KBM-7 (cell line): ENCODE data around the gene GATAD1.
"Not testable (repeated sequence)": the region's sequence is repeated elsewhere in the genome, so short reads cannot be mapped to it uniquely, and the experiment has no call there.

ENCODE experiments used
- DNase-seq: peaks from one replicate; pipeline ENCODE4 v3.0.0-alpha.2; 2015
- in situ Hi-C: fragments of 300-500 bp; cut with MboI; formaldehyde crosslinking; loops from 2 replicates; pipeline ENCODE4 v1.14.3; 2020; ENCODE audit warnings: low sequenced_read_pairs, low pct_unique_long_range_greater_than_20kb, mixed read lengths

The GATAD1 gene

GRCh38 chr7:92433019-92433418 is 14.3 kb upstream of the GATAD1 start:
- in situ Hi-C loops: no loop called here
- no peak for DNase-seq

- in situ Hi-C loops: no loop called here
- DNase-seq: no peak
Measured at GRCh38 chr7:92435542-92435941, 11.7 kb upstream of the GATAD1 start.

- in situ Hi-C loops: no loop called here
- no peak for DNase-seq
Measured at GRCh38 chr7:92436612-92437445, 10.5 kb upstream of the GATAD1 start.

GRCh38 chr7:92437956-92438491 is 9.3 kb upstream of the GATAD1 start:
- in situ Hi-C loops: no loop called here
- DNase-seq: no peak

- in situ Hi-C loops: not testable (repeated sequence)
- peak; percentile 73 for DNase-seq
Measured at GRCh38 chr7:92442720-92443119, 4.6 kb upstream of the GATAD1 start.

GRCh38 chr7:92446869-92447344 is 375 bp upstream of the GATAD1 start:
- DNase-seq: no peak
- in situ Hi-C loops: no loop called here

GRCh38 chr7:92448205-92448747 is 994 bp downstream of the GATAD1 start:
- in situ Hi-C loops: no loop called here
- DNase-seq: peak; percentile 81

- no peak for DNase-seq
- in situ Hi-C loops: no loop called here
Measured at GRCh38 chr7:92451645-92452044, 4.4 kb downstream of the GATAD1 start.

- no peak for DNase-seq
- in situ Hi-C loops: no loop called here
Measured at GRCh38 chr7:92456236-92456635, 9.0 kb downstream of the GATAD1 start.

- in situ Hi-C loops: no loop called here
- no peak for DNase-seq
Measured at GRCh38 chr7:92460109-92460508, 12.8 kb downstream of the GATAD1 start.

- DNase-seq: no peak
- in situ Hi-C loops: no loop called here
Measured at GRCh38 chr7:92460510-92460909, 13.2 kb downstream of the GATAD1 start.

- in situ Hi-C loops: no loop called here
- peak; percentile 60 for DNase-seq
Measured at GRCh38 chr7:92461027-92462003, 14.0 kb downstream of the GATAD1 start.

- DNase-seq: no peak
- in situ Hi-C loops: no loop called here
Measured at GRCh38 chr7:92462560-92462959, 15.3 kb downstream of the GATAD1 start.

- in situ Hi-C loops: no loop called here
- DNase-seq: no peak
Measured at GRCh38 chr7:92464515-92464914, 17.2 kb downstream of the GATAD1 start.

GRCh38 chr7:92466682-92467081 is 19.4 kb downstream of the GATAD1 start:
- in situ Hi-C loops: no loop called here

GRCh38 chr7:92468589-92468988 is 21.3 kb downstream of the GATAD1 start:
- in situ Hi-C loops: not testable (repeated sequence)

More at GRCh38 chr7:92466682-92467081, 19.4 kb downstream of the GATAD1 start:
- no peak for DNase-seq

GRCh38 chr7:92473989-92474388 is 26.7 kb downstream of the GATAD1 start:
- DNase-seq, in situ Hi-C loops: not testable (repeated sequence)

More at GRCh38 chr7:92468589-92468988, 21.3 kb downstream of the GATAD1 start:
- not testable (repeated sequence) for DNase-seq

- in situ Hi-C loops, DNase-seq: not testable (repeated sequence)
Measured at GRCh38 chr7:92475261-92475770, 28.0 kb downstream of the GATAD1 start.
